HL-60 (cell line): Measurements from ENCODE around the gene EFCAB8.

Experiments used
- CTCF ChIP-seq: IDR thresholded peaks from one replicate; pipeline ENCODE4 v1.5.1; 2011; ENCODE audit warnings: low read length, control low read depth, inconsistent platforms; ENCODE audit not compliant: insufficient read depth
- GABPA ChIP-seq: IDR thresholded peaks from 2 replicates; pipeline ENCODE4 v1.6.1; 2012; ENCODE audit warnings: low read depth

GRCh38 chr20:32889281-32889680 is 30.6 kb downstream of the EFCAB8 start:
- no peak for TF ChIP-seq CTCF
- TF ChIP-seq GABPA: no peak
